Loucy (cell line): Measurements from ENCODE around the gene CLEC17A.

Experiments used
- H2AFZ ChIP-seq: fragments of 200-600 bp; sonication (generic); 2 replicates; pipeline ENCODE4 v1.6.0; 2016; ENCODE audit warnings: antibody characterized with exemption, mild to moderate bottlenecking, low read length, moderate library complexity
- H3F3A ChIP-seq: fragments of 200-600 bp; 2 replicates; pipeline ENCODE4 v1.6.0; 2016; ENCODE audit warnings: antibody characterized with exemption, low read depth, mild to moderate bottlenecking
- H3K27me3 ChIP-seq: fragments of 200-600 bp; sonication (generic); 2 replicates; pipeline ENCODE4 v1.6.1; 2014; ENCODE audit warnings: low read length, mild to moderate bottlenecking; ENCODE audit not compliant: insufficient read depth, poor library complexity, severe bottlenecking
- H3K36me3 ChIP-seq: fragments of 200-600 bp; sonication (generic); 2 replicates; pipeline ENCODE4 v1.6.1; 2016; ENCODE audit warnings: low read length; ENCODE audit not compliant: insufficient read depth
- H3K4me1 ChIP-seq: fragments of 200-600 bp; sonication (generic); 2 replicates; pipeline ENCODE4 v1.5.1; 2014; ENCODE audit warnings: low read length, mild to moderate bottlenecking; ENCODE audit not compliant: insufficient read depth, poor library complexity, severe bottlenecking
- H3K4me2 ChIP-seq: fragments of 200-600 bp; sonication (generic); 2 replicates; pipeline ENCODE4 v1.6.0; 2014; ENCODE audit warnings: antibody characterized with exemption, low read length, low read depth, mild to moderate bottlenecking; ENCODE audit not compliant: poor library complexity, severe bottlenecking
- H3K4me3 ChIP-seq: fragments of 200-600 bp; sonication (generic); 2 replicates; pipeline ENCODE4 v1.5.1; 2014; ENCODE audit warnings: low read length, mild to moderate bottlenecking, mixed read lengths; ENCODE audit not compliant: poor library complexity, severe bottlenecking
- H3K79me2 ChIP-seq: fragments of 200-600 bp; sonication (generic); 2 replicates; pipeline ENCODE4 v1.6.1; 2014; ENCODE audit warnings: low read length; ENCODE audit not compliant: insufficient read depth
- H3K9ac ChIP-seq: fragments of 200-600 bp; sonication (generic); 2 replicates; pipeline ENCODE4 v1.6.0; 2014; ENCODE audit warnings: mild to moderate bottlenecking, low read depth, low read length, moderate library complexity; ENCODE audit not compliant: poor library complexity, severe bottlenecking
- H3K9me2 ChIP-seq: fragments of 200-600 bp; sonication (generic); replicated peaks from 2 replicates; pipeline ENCODE4 v1.6.1; 2016; ENCODE audit warnings: low read depth, low read length, mixed read lengths
- H3K9me3 ChIP-seq: fragments of 200-600 bp; sonication (generic); 2 replicates; pipeline ENCODE4 v1.6.1; 2014; ENCODE audit warnings: mild to moderate bottlenecking, antibody characterized with exemption, low read length, low read depth; ENCODE audit not compliant: insufficient read depth
- H4K20me1 ChIP-seq: fragments of 200-600 bp; sonication (generic); 2 replicates; pipeline ENCODE4 v1.6.0; 2014; ENCODE audit warnings: antibody characterized with exemption, low read length, mild to moderate bottlenecking; ENCODE audit not compliant: insufficient read depth, poor library complexity, severe bottlenecking
- CTCF ChIP-seq: fragments of 200-600 bp; sonication (generic); conservative IDR thresholded peaks from 2 replicates; pipeline ENCODE4 v1.5.1; 2014; ENCODE audit warnings: mild to moderate bottlenecking, antibody characterized with exemption, low read length
- EZH2phosphoT487 ChIP-seq: fragments of 200-600 bp; IDR thresholded peaks from 2 replicates; pipeline ENCODE4 v1.6.1; 2018; ENCODE audit warnings: antibody characterized with exemption, mild to moderate bottlenecking, moderate library complexity, borderline replicate concordance

CLEC17A gene

GRCh38 chr19:14565298-14565679 lies 17.6 kb upstream of the CLEC17A start:
- TF ChIP-seq CTCF (no peak), EZH2phosphoT487 (no peak)
- no peak overlapping the region for H3K4me2 ChIP-seq

GRCh38 chr19:14565765-14566711 lies 16.8 kb upstream of the CLEC17A start:
- Histone ChIP-seq H3K27me3 (no peaks in the 10 kb centered on the region), H3K4me3 (no peak overlapping the region), H4K20me1 (peaks cover 15% of the 10 kb centered on the region), H3K79me2 (peaks cover 18% of the 10 kb centered on the region), H3K9ac (no peak overlapping the region), H3K36me3 (peaks cover 20% of the 10 kb centered on the region; the same call in 1 of the 2 replicates), H2AFZ (no peak overlapping the region), H3K9me2 (no peaks in the 10 kb centered on the region), H3K4me1 (peaks cover 6% of the 10 kb centered on the region), H3K9me3 (no peaks in the 10 kb centered on the region), H3K4me2 (no peak overlapping the region), H3F3A (no peaks in the 10 kb centered on the region)
- TF ChIP-seq EZH2phosphoT487 (no peak), CTCF (no peak)

More at GRCh38 chr19:14565298-14565679, 17.6 kb upstream of the CLEC17A start:
- Histone ChIP-seq H3K36me3 (peaks cover 20% of the 10 kb centered on the region; the same call in 1 of the 2 replicates), H3K4me1 (no peaks in the 10 kb centered on the region), H3K9me3 (no peaks in the 10 kb centered on the region), H2AFZ (no peak overlapping the region), H3K9ac (no peak overlapping the region), H3K9me2 (no peaks in the 10 kb centered on the region), H4K20me1 (peaks cover 15% of the 10 kb centered on the region), H3K79me2 (peaks cover 18% of the 10 kb centered on the region; the same call in 1 of the 2 replicates), H3F3A (no peaks in the 10 kb centered on the region), H3K4me3 (no peak overlapping the region), H3K27me3 (no peaks in the 10 kb centered on the region)

- peaks cover 11% of the 10 kb centered on the region for H3K4me1 ChIP-seq
- H3K79me2 ChIP-seq, result peaks cover 20% of the 10 kb centered on the region
- H3K4me3 ChIP-seq, result no peak overlapping the region
- H3K4me2 ChIP-seq, result no peak overlapping the region
- H2AFZ ChIP-seq, result no peak overlapping the region
- H3K9me2 ChIP-seq, result no peaks in the 10 kb centered on the region
- H3K36me3 ChIP-seq, result peaks cover 20% of the 10 kb centered on the region; the same call in 1 of the 2 replicates
- no peaks in the 10 kb centered on the region for H3K27me3 ChIP-seq
- no peaks in the 10 kb centered on the region for H3K9me3 ChIP-seq
- no peaks in the 10 kb centered on the region for H3F3A ChIP-seq
- TF ChIP-seq CTCF (no peak), EZH2phosphoT487 (no peak)
- peaks cover 15% of the 10 kb centered on the region for H4K20me1 ChIP-seq
- H3K9ac ChIP-seq, result no peak overlapping the region
Measured at GRCh38 chr19:14566712-14567077, 16.2 kb upstream of the CLEC17A start.
